NB4 (cell line): ENCODE results near the gene OR4L1.

Source experiments
- CTCF ChIP-seq: IDR thresholded peaks from one replicate; pipeline ENCODE4 v1.5.1; 2012; ENCODE audit warnings: low read depth, low read length
- MYC ChIP-seq: IDR thresholded peaks from 2 replicates; pipeline ENCODE4 v1.6.1; 2011; ENCODE audit warnings: low read depth, low read length

GRCh38 chr14:20059745-20060144 is at the start of gene OR4L1:
- TF ChIP-seq CTCF, result no peak
- TF ChIP-seq MYC, result no peak
